SK-N-MC (cell line): ENCODE results near the gene ARHGAP32.

Source experiments
- EZH2 ChIP-seq: fragments of 200-600 bp; sonication (generic); IDR thresholded peaks from one replicate; pipeline ENCODE4 v1.6.1; 2017; ENCODE audit warnings: antibody characterized with exemption
- POLR2AphosphoS5 ChIP-seq: IDR thresholded peaks from 2 replicates; pipeline ENCODE4 v1.6.1; 2012; ENCODE audit warnings: mild to moderate bottlenecking, low read depth, low read length, borderline replicate concordance

GRCh38 chr11:129239207-129239606, 47.1 kb upstream of the ARHGAP32 start:
- TF ChIP-seq POLR2AphosphoS5 (no peak), EZH2 (no peak)
